Measurements from ENCODE around the gene SDK1. TPM values are rescaled to one million over a fixed set of nuclear protein-coding genes. Genes with fewer than 3 reads are reported as not detected.

The SDK1 gene
- total and polyA plus RNA-seq, 2 donors (not counting 3 experiments of a cell fraction or from before 2014, with no cell fraction given), result 1.6 to 3.9 TPM

- Histone ChIP-seq H2AFZ (ENCODE audit: low read depth, low read length) (no peak overlapping the region), H3K4me1 (ENCODE audit: control insufficient read depth, extremely low read depth, insufficient read depth, low read length) (no peaks in the 10 kb centered on the region), H3K36me3 (ENCODE audit: control insufficient read depth in 2 of 2, extremely low read depth in 1 of 2, insufficient read depth in 2 of 2, low read length in 2 of 2) (no peaks in the 10 kb centered on the region), H3K9me3 (replicated peaks; ENCODE audit: control insufficient read depth, insufficient read depth, low read length) (no peaks in the 10 kb centered on the region), H3K9ac (replicated peaks; ENCODE audit: extremely low read depth, insufficient read depth, low read length) (no peak overlapping the region), H3K27ac (ENCODE audit: insufficient read depth, low read depth, low read length) (no peak overlapping the region), H3K4me2 (ENCODE audit: insufficient read depth, low read length) (no peak overlapping the region), H4K20me1 (replicated peaks; ENCODE audit: control insufficient read depth, extremely low read depth, insufficient read depth, low read length) (no peaks in the 10 kb centered on the region), H3K79me2 (ENCODE audit: control insufficient read depth, insufficient read depth, low read length) (no peaks in the 10 kb centered on the region), H3K4me3 (replicated peaks in 1 of 3; ENCODE audit: insufficient read depth in 1 of 3, low read depth in 1 of 3, low read length in 3 of 3) (no peak overlapping the region), H3K27me3 (ENCODE audit: control insufficient read depth in 2 of 2, insufficient read depth in 2 of 2, low read length in 2 of 2) (no peaks in the 10 kb centered on the region), H3K9me1 (replicated peaks; ENCODE audit: control insufficient read depth, extremely low read depth, insufficient read depth, low read length) (no peaks in the 10 kb centered on the region)
- ChIA-PET CTCF (no interaction called here), POLR2A (no interaction called here)
- intact Hi-C loops (cut with micrococcal nuclease) (no loop called here), dilution Hi-C loops (cut with MboI; ENCODE audit: extremely low pct_ligation_motif_present, low sequenced_read_pairs) (no loop called here)
- TF ChIP-seq MAX (IDR thresholded peaks at IDR 0.05; ENCODE audit: insufficient read depth, insufficient read length), result no peak
- DNase-seq (ENCODE audit: low read depth, low spot score) (no peak), FAIRE-seq (no peak)
- no TSS peak for BruUV-seq (replicated peaks)
Measured at GRCh38 chr7:4115442-4115841, 814.4 kb downstream of the SDK1 start.

GRCh38 chr7:4115941-4116610 is 815.0 kb downstream of the SDK1 start:
- DNase-seq (ENCODE audit: low read depth, low spot score), result no peak
- H4K20me1 ChIP-seq (replicated peaks; ENCODE audit: control insufficient read depth, extremely low read depth, insufficient read depth, low read length), result no peaks in the 10 kb centered on the region
- TF ChIP-seq POLR2A (IDR thresholded peaks at IDR 0.05; ENCODE audit: low read depth, low read length) (no peak), FOS (IDR thresholded peaks at IDR 0.05; ENCODE audit: borderline replicate concordance, insufficient read depth, low read length) (no peak), POLR2AphosphoS5 (IDR thresholded peaks at IDR 0.05; ENCODE audit: insufficient read depth, low read depth, low read length) (no peak), MAX (IDR thresholded peaks at IDR 0.05; ENCODE audit: insufficient read depth, insufficient read length) (no peak), CTCF (IDR thresholded peaks at IDR 0.05; ENCODE audit: extremely low read depth in 1 of 2, insufficient read depth in 1 of 2, low read depth in 1 of 2, low read length in 2 of 2) (no peak), EZH2 (IDR thresholded peaks at IDR 0.05; ENCODE audit: borderline replicate concordance, low read depth, low read length, severe bottlenecking) (no peak), GATA2 (IDR thresholded peaks at IDR 0.05; ENCODE audit: insufficient read depth, insufficient read length, low read depth, low read length) (no peak), MYC (IDR thresholded peaks at IDR 0.05; ENCODE audit: low read depth, low read length) (no peak), JUN (IDR thresholded peaks at IDR 0.05; ENCODE audit: borderline replicate concordance, insufficient read depth, insufficient read length, low read depth) (no peak)
- no peak overlapping the region for H2AFZ ChIP-seq (ENCODE audit: low read depth, low read length)
- no peak overlapping the region for H3K4me3 ChIP-seq (replicated peaks in 1 of 3; ENCODE audit: insufficient read depth in 1 of 3, low read depth in 1 of 3, low read length in 3 of 3)
- H3K36me3 ChIP-seq (ENCODE audit: control insufficient read depth in 2 of 2, extremely low read depth in 1 of 2, insufficient read depth in 2 of 2, low read length in 2 of 2), result no peaks in the 10 kb centered on the region
- no peaks in the 10 kb centered on the region for H3K27me3 ChIP-seq (ENCODE audit: control insufficient read depth in 2 of 2, insufficient read depth in 2 of 2, low read length in 2 of 2)
- no peaks in the 10 kb centered on the region for H3K79me2 ChIP-seq (ENCODE audit: control insufficient read depth, insufficient read depth, low read length)
- H3K9me3 ChIP-seq (replicated peaks; ENCODE audit: control insufficient read depth, insufficient read depth, low read length), result no peaks in the 10 kb centered on the region
- dilution Hi-C loops (cut with MboI; ENCODE audit: extremely low pct_ligation_motif_present, low sequenced_read_pairs), result no loop called here
- no peak for FAIRE-seq
- intact Hi-C loops (cut with micrococcal nuclease), result no loop called here
- H3K27ac ChIP-seq (ENCODE audit: insufficient read depth, low read depth, low read length), result no peak overlapping the region
- no peak overlapping the region for H3K4me2 ChIP-seq (ENCODE audit: insufficient read depth, low read length)
- no TSS peak for BruUV-seq (replicated peaks)
- POLR2A ChIA-PET, result no interaction called here
- H3K9me1 ChIP-seq (replicated peaks; ENCODE audit: control insufficient read depth, extremely low read depth, insufficient read depth, low read length), result no peaks in the 10 kb centered on the region
- H3K4me1 ChIP-seq (ENCODE audit: control insufficient read depth, extremely low read depth, insufficient read depth, low read length), result no peaks in the 10 kb centered on the region
- H3K9ac ChIP-seq (replicated peaks; ENCODE audit: extremely low read depth, insufficient read depth, low read length), result no peak overlapping the region
- CTCF ChIA-PET, result interaction anchor here (1.5 kb wide), 1 partner anchor 13 kb away, joined by 3 read pairs; no protein-coding TSS in a partner anchor

Data from endothelial cell of umbilical vein (primary cell).